OCI-LY3 (cell line): Measurements from ENCODE around the gene TCTN3.

Experiments used
- H2AFZ ChIP-seq: fragments of 200-600, 300-600 bp; shearing (Covaris generic); 2 replicates; pipeline ENCODE4 v1.6.0; 2014; ENCODE audit warnings: antibody characterized with exemption, low read depth, low read length
- H3K27ac ChIP-seq: fragments of 200-600, 300-600 bp; sonication (generic); 2 replicates; pipeline ENCODE4 v1.5.1; 2014; ENCODE audit warnings: mild to moderate bottlenecking, low read length, moderate library complexity, mixed read lengths
- H3K27me3 ChIP-seq: fragments of 200-600, 300-600 bp; sonication (generic); 2 replicates; pipeline ENCODE4 v1.6.1; 2014; ENCODE audit warnings: low read depth, low read length, mixed read lengths
- H3K36me3 ChIP-seq: fragments of 200-600, 300-600 bp; sonication (generic); replicated peaks from 2 replicates; pipeline ENCODE3; 2014; ENCODE audit warnings: low read depth, low read length, mixed read lengths
- H3K4me1 ChIP-seq: fragments of 300-600, 200-600 bp; sonication (generic); 2 replicates; pipeline ENCODE4 v1.6.1; 2014; ENCODE audit warnings: low read length, mixed read lengths
- H3K4me2 ChIP-seq: fragments of 200-600, 300-600 bp; sonication (generic); 2 replicates; pipeline ENCODE4 v1.6.1; 2014; ENCODE audit warnings: low read length, mixed read lengths
- H3K4me3 ChIP-seq: fragments of 300-600, 200-600 bp; sonication (generic); 2 replicates; pipeline ENCODE4 v1.5.1; 2014; ENCODE audit warnings: antibody characterized with exemption, mild to moderate bottlenecking, low read length, moderate library complexity
- H3K79me2 ChIP-seq: fragments of 300-600, 200-600 bp; shearing (Covaris generic); 2 replicates; pipeline ENCODE4 v1.6.1; 2014; ENCODE audit warnings: mild to moderate bottlenecking, low read length, mixed read lengths
- H3K9ac ChIP-seq: fragments of 300-600, 200-600 bp; shearing (Covaris generic); 2 replicates; pipeline ENCODE4 v1.6.0; 2014; ENCODE audit warnings: mild to moderate bottlenecking, low read length, moderate library complexity
- H3K9me3 ChIP-seq: fragments of 200-600, 300-600 bp; shearing (Covaris generic); 2 replicates; pipeline ENCODE4 v1.6.1; 2014; ENCODE audit warnings: low read length, mixed read lengths; ENCODE audit not compliant: insufficient read depth
- H4K20me1 ChIP-seq: fragments of 200-600, 300-600 bp; sonication (generic); 2 replicates; pipeline ENCODE4 v1.6.1; 2016; ENCODE audit warnings: low read length, mixed read lengths; ENCODE audit not compliant: insufficient read depth
- EZH2phosphoT487 ChIP-seq: fragments of 200-600 bp; shearing (Covaris generic); IDR thresholded peaks from 2 replicates; pipeline ENCODE4 v1.6.1; 2018; ENCODE audit warnings: antibody characterized with exemption, mixed run types, low read depth
- TF ChIP-seq, protein P1 (sequence below): fragments of 200-600, 300-600 bp; sonication (generic); IDR thresholded peaks from 2 replicates; pipeline ENCODE4 v1.5.1; 2014; ENCODE audit warnings: antibody characterized with exemption, low read length, low read depth

The TCTN3 gene

DNA sequence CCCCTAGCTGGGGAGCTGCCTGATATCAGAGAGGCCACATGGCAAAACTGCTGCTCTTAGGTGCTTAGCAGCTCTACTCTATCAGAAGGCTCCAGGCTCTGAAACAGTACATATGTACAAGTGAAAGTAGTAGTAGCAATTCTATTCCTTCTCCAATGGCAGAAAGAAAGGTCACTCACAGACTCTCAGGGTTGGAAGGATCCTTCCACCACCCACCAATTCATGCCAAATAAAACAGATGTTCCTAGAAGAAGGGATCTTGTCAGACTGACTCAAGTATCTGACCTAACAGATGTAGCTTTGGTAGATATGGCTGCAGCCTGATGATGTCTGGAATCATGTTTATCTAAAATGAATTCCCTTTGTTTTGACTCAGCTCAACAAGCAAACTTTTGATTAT, 29.2 kb downstream of the TCTN3 start:
- H3K4me1 ChIP-seq: no peaks in the 10 kb centered on the region
- no peaks in the 10 kb centered on the region for H3K27me3 ChIP-seq
- H3K36me3 ChIP-seq: no peaks in the 10 kb centered on the region
- H3K4me3 ChIP-seq: no peak overlapping the region
- H4K20me1 ChIP-seq: no peaks in the 10 kb centered on the region
- no peak overlapping the region for H3K27ac ChIP-seq
- no peak overlapping the region for H3K4me2 ChIP-seq
- no peaks in the 10 kb centered on the region for H3K79me2 ChIP-seq
- H2AFZ ChIP-seq: no peak overlapping the region
- no peak for TF ChIP-seq EZH2phosphoT487
- TF ChIP-seq, protein P1, sequence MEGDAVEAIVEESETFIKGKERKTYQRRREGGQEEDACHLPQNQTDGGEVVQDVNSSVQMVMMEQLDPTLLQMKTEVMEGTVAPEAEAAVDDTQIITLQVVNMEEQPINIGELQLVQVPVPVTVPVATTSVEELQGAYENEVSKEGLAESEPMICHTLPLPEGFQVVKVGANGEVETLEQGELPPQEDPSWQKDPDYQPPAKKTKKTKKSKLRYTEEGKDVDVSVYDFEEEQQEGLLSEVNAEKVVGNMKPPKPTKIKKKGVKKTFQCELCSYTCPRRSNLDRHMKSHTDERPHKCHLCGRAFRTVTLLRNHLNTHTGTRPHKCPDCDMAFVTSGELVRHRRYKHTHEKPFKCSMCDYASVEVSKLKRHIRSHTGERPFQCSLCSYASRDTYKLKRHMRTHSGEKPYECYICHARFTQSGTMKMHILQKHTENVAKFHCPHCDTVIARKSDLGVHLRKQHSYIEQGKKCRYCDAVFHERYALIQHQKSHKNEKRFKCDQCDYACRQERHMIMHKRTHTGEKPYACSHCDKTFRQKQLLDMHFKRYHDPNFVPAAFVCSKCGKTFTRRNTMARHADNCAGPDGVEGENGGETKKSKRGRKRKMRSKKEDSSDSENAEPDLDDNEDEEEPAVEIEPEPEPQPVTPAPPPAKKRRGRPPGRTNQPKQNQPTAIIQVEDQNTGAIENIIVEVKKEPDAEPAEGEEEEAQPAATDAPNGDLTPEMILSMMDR: no peak
- no peaks in the 10 kb centered on the region for H3K9me3 ChIP-seq
- no peak overlapping the region for H3K9ac ChIP-seq

DNA sequence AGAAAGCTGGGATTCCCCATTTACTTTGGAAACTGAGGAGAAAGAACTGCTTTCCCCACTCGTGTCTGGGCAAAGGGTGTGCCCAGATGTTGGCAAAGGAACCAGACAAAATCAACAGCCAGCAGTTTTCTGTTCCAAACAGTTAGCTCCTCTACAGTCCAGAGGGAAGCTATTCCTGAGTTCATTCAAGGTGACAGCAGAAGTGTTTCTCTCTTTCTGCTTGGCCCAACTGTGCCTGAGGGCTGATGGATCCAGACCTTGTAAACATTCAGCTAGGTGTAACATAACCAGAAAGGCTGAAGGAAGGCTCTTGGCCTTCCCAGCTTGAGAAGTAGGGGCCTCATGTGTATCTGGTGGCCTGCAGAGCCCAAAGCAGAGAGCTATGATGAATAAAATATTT, 30.2 kb downstream of the TCTN3 start:
- Histone ChIP-seq H3K4me3 (no peak overlapping the region), H3K79me2 (no peaks in the 10 kb centered on the region), H2AFZ (no peak overlapping the region), H3K4me1 (no peaks in the 10 kb centered on the region), H3K4me2 (no peak overlapping the region), H3K27ac (no peak overlapping the region), H4K20me1 (no peaks in the 10 kb centered on the region), H3K9ac (no peak overlapping the region), H3K27me3 (no peaks in the 10 kb centered on the region), H3K36me3 (no peaks in the 10 kb centered on the region), H3K9me3 (no peaks in the 10 kb centered on the region)
- TF ChIP-seq, protein P1: no peak
- no peak for TF ChIP-seq EZH2phosphoT487

- Histone ChIP-seq H3K79me2 (no peaks in the 10 kb centered on the region), H4K20me1 (no peaks in the 10 kb centered on the region), H3K9me3 (no peaks in the 10 kb centered on the region), H3K4me3 (no peak overlapping the region), H3K27ac (no peak overlapping the region), H3K9ac (no peak overlapping the region), H3K4me2 (no peak overlapping the region), H3K36me3 (no peaks in the 10 kb centered on the region), H2AFZ (no peak overlapping the region), H3K27me3 (no peaks in the 10 kb centered on the region), H3K4me1 (peaks cover 3% of the 10 kb centered on the region; the same call in 1 of the 2 replicates)
- TF ChIP-seq, protein P1: no peak
- TF ChIP-seq EZH2phosphoT487: no peak
Measured at GRCh38 chr10:95661818-95662217, 31.9 kb downstream of the TCTN3 start.

DNA sequence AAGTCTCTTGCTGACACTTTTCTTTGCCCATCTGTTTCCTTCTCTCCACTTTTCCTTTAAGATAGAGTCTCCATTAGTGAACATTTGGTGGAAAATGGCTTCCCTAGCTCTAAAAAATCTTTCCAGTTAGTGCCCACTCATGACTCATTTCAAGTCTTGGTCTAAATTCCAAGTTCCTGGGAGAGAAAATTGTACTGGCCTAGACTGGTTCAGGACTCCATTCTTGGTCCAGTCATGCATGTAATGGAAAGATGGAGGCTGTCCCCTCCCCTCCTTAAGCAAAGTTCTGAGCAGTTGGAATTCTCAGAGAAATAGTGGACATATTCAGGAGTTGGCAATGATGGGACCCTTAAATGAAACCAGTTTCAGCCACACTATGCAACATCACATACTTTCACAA, 33.4 kb downstream of the TCTN3 start:
- Histone ChIP-seq H3K4me2 (no peak overlapping the region), H3K36me3 (no peaks in the 10 kb centered on the region), H3K27ac (no peak overlapping the region), H3K79me2 (peaks cover 12% of the 10 kb centered on the region), H3K4me3 (no peak overlapping the region), H3K9me3 (no peaks in the 10 kb centered on the region), H3K9ac (no peak overlapping the region), H3K27me3 (no peaks in the 10 kb centered on the region), H3K4me1 (peaks cover 6% of the 10 kb centered on the region), H4K20me1 (no peaks in the 10 kb centered on the region), H2AFZ (no peak overlapping the region)
- TF ChIP-seq, protein P1: no peak
- no peak for TF ChIP-seq EZH2phosphoT487
